Dendritic cell treated with granulocyte-macrophage colony-stimulating factor and Interleukin-4, amounts not matched to agents 40 ng/mL and 50 ng/mL, for 4 days (primary cell): ENCODE results near the gene TAOK3.
"Not testable (repeated sequence)": the region's sequence is repeated elsewhere in the genome, so short reads cannot be mapped to it uniquely, and the experiment has no call there.

ENCODE experiments used
- H3K27ac Mint-ChIP-seq: one replicate; pipeline ENCODE4 v1.8.0; 2022; ENCODE audit warnings: mild to moderate bottlenecking, mixed read lengths
- H3K27me3 Mint-ChIP-seq: one replicate; pipeline ENCODE4 v1.8.0; 2022; ENCODE audit warnings: mild to moderate bottlenecking, mixed read lengths
- H3K36me3 Mint-ChIP-seq: one replicate; pipeline ENCODE4 v1.8.0; 2022; ENCODE audit warnings: low read depth, mixed read lengths
- H3K4me1 Mint-ChIP-seq: one replicate; pipeline ENCODE4 v1.8.0; 2022; ENCODE audit warnings: low read depth, mixed read lengths
- H3K4me3 Mint-ChIP-seq: one replicate; pipeline ENCODE4 v1.8.0; 2022; ENCODE audit warnings: mild to moderate bottlenecking, moderate library complexity, mixed read lengths
- H3K9me3 Mint-ChIP-seq: one replicate; pipeline ENCODE4 v1.8.0; 2022; ENCODE audit warnings: mixed read lengths
- intact Hi-C: fragments of 100-400 bp; cut with micrococcal nuclease; formaldehyde crosslinking; loops from one replicate; pipeline ENCODE4 v1.15.0; 2022

TAOK3 gene

GRCh38 chr12:118318744-118319143 lies 54.0 kb downstream of the TAOK3 start:
- no peak overlapping the region for H3K27ac Mint-ChIP-seq
- H3K36me3 Mint-ChIP-seq, result peaks cover 20% of the 10 kb centered on the region
- intact Hi-C loops, result no loop called here
- H3K27me3 Mint-ChIP-seq, result no peaks in the 10 kb centered on the region
- H3K4me3 Mint-ChIP-seq, result no peak overlapping the region
- H3K9me3 Mint-ChIP-seq, result no peaks in the 10 kb centered on the region
- peaks cover 28% of the 10 kb centered on the region for H3K4me1 Mint-ChIP-seq

DNA sequence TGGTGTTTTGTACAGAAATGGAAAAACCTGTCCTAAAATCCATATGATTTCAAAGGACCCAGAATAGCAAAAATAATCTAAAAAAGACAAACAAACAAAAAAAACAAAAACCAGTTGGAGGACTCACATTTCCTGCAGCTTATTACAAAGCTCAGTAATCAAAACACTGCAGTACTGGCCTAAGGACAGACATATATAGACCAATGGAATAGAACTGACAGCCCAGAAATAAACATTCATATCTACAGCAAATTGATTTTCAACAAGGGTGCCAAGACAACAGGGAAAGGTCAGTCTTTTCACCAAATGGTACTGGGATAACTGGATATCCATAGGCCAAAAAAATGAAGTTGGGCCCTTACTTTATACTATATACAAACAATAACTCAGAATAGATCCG lies 55.0 kb downstream of the TAOK3 start:
- H3K4me3 Mint-ChIP-seq, result no peak overlapping the region

DNA sequence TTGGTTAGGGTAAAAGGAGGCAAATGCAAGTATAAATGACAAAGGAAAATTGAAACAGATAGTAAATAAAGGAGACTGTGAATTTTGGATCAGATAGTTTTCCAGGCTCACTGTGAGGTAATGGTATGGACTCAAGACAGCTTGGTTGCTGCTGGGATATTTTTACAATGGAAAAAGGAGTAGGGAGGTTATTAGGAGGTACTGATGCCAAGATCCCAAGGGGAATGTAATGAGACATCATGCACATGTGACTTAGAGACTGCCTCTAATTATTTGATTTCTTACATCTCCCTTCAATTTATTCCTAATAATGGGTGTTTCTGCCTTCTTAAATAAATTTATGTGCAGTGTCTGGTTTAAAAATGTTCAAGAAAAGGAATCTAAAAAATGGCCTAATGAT lies 56.9 kb downstream of the TAOK3 start:
- H3K36me3 Mint-ChIP-seq, result peaks cover 20% of the 10 kb centered on the region
- H3K4me1 Mint-ChIP-seq, result peaks cover 30% of the 10 kb centered on the region
- no peaks in the 10 kb centered on the region for H3K27me3 Mint-ChIP-seq
- no peaks in the 10 kb centered on the region for H3K9me3 Mint-ChIP-seq
- H3K4me3 Mint-ChIP-seq, result no peak overlapping the region
- no peak overlapping the region for H3K27ac Mint-ChIP-seq
- intact Hi-C loops, result no loop called here

More for the DNA sequence above, 55.0 kb downstream of the TAOK3 start:
- Mint-ChIP-seq H3K4me1 (peaks cover 30% of the 10 kb centered on the region), H3K9me3 (no peaks in the 10 kb centered on the region), H3K36me3 (peaks cover 20% of the 10 kb centered on the region), H3K27me3 (no peaks in the 10 kb centered on the region), H3K27ac (no peak overlapping the region)
- intact Hi-C loops, result no loop called here

- Mint-ChIP-seq H3K9me3 (no peaks in the 10 kb centered on the region), H3K36me3 (peaks cover 19% of the 10 kb centered on the region), H3K4me3 (no peak overlapping the region), H3K27me3 (no peaks in the 10 kb centered on the region), H3K4me1 (peaks cover 40% of the 10 kb centered on the region), H3K27ac (peak overlapping the region; percentile 18)
- intact Hi-C loops, result no loop called here
These were observed 60.1 kb downstream of the TAOK3 start for GRCh38 chr12:118312578-118312977.

GRCh38 chr12:118311666-118312065 lies 61.0 kb downstream of the TAOK3 start:
- H3K27ac Mint-ChIP-seq, result no peak overlapping the region
- no peaks in the 10 kb centered on the region for H3K27me3 Mint-ChIP-seq
- H3K4me1 Mint-ChIP-seq, result peaks cover 46% of the 10 kb centered on the region
- intact Hi-C loops, result no loop called here
- H3K36me3 Mint-ChIP-seq, result peaks cover 10% of the 10 kb centered on the region
- no peak overlapping the region for H3K4me3 Mint-ChIP-seq
- no peaks in the 10 kb centered on the region for H3K9me3 Mint-ChIP-seq

GRCh38 chr12:118310320-118310719 lies 62.4 kb downstream of the TAOK3 start:
- peaks cover 39% of the 10 kb centered on the region for H3K4me1 Mint-ChIP-seq
- no peaks in the 10 kb centered on the region for H3K27me3 Mint-ChIP-seq
- intact Hi-C loops, result no loop called here
- peaks cover 4% of the 10 kb centered on the region for H3K36me3 Mint-ChIP-seq
- no peak overlapping the region for H3K27ac Mint-ChIP-seq
- H3K9me3 Mint-ChIP-seq, result no peaks in the 10 kb centered on the region
- no peak overlapping the region for H3K4me3 Mint-ChIP-seq

DNA sequence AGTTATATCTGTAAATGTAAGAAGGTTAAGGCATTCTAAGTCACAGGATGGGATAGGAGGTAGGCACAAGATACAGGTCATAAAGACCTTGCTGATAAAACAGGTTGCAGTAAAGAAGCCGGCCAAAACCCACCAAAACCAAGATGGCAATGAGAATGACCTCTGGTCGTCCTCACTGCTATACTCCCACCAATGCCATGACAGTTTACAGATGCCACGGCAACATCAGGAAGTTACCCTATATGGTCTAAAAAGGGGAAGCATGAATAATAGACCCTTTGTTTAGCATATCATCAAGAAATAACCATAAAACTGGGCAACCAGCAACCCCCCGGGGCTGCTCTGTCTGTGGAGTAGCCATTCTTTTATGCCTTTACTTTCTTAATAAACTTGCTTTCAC lies 64.7 kb downstream of the TAOK3 start:
- not testable (repeated sequence) for H3K36me3 Mint-ChIP-seq, H3K27me3 Mint-ChIP-seq, H3K9me3 Mint-ChIP-seq, H3K4me3 Mint-ChIP-seq
- Mint-ChIP-seq H3K4me1 (peaks cover 37% of the 10 kb centered on the region), H3K27ac (peak overlapping the region; percentile 85)
- intact Hi-C loops, result loop anchor here (5.0 kb wide), 2 partner anchors 36 to 69 kb away; partner anchors contain the start of gene SUDS3

DNA sequence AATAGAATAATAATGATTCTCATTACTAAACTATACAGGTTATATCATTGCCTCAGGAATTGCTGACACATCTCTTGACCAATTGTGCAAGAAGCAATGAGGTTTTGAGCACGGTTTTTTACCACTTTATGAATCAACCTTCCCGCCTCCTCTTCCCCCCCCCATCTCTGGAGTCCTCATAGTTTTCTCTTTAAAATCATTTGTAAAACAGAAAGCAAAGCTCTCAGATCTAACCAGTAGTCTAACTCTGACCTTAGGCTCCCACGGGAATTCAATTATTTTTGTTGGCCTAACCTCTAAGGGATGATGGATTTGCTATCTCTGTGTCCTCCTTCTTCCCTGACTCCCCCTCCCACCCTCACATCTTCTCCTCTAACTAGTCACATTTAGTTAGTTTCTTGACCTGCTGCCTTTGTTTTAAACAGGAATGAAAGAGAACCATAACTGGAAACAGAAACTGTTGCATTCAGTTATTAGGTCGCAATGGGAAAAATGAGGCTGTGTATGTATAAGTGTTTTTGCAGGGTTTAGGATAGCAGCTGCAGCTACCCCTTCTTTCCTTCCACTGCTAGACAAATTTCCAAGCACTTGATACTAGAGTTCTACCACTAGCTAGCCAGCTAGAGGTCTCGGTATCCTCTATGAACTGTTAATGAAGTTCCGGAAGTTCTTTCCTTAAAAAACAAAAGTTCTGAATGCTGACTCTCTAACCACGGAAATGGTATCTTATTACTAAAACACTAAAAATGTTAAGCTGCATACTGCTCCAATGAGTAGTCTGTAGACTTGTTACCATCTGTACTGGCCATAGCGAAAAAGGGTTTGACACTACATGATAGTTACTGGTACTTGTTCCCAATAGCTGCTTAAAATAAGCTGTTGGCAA lies 65.4 kb downstream of the TAOK3 start:
- no peaks in the 10 kb centered on the region for H3K9me3 Mint-ChIP-seq
- peak overlapping the region; percentile 85 for H3K27ac Mint-ChIP-seq
- H3K4me1 Mint-ChIP-seq, result peaks cover 38% of the 10 kb centered on the region
- peak overlapping the region; percentile 56 for H3K4me3 Mint-ChIP-seq
- intact Hi-C loops, result loop anchor here (5.0 kb wide), 2 partner anchors 35 to 70 kb away; partner anchors contain the start of gene SUDS3
- no peaks in the 10 kb centered on the region for H3K36me3 Mint-ChIP-seq
- no peaks in the 10 kb centered on the region for H3K27me3 Mint-ChIP-seq

GRCh38 chr12:118304093-118304492 lies 68.6 kb downstream of the TAOK3 start:
- intact Hi-C loops, result no loop called here
- H3K27ac Mint-ChIP-seq, result no peak overlapping the region
- no peak overlapping the region for H3K4me3 Mint-ChIP-seq

GRCh38 chr12:118302053-118302452 lies 70.7 kb downstream of the TAOK3 start:
- Mint-ChIP-seq H3K9me3 (no peaks in the 10 kb centered on the region), H3K27me3 (no peaks in the 10 kb centered on the region), H3K27ac (no peak overlapping the region), H3K36me3 (no peaks in the 10 kb centered on the region), H3K4me3 (no peak overlapping the region), H3K4me1 (peaks cover 33% of the 10 kb centered on the region)
- intact Hi-C loops, result no loop called here

More at GRCh38 chr12:118304093-118304492, 68.6 kb downstream of the TAOK3 start:
- no peaks in the 10 kb centered on the region for H3K27me3 Mint-ChIP-seq
- no peaks in the 10 kb centered on the region for H3K9me3 Mint-ChIP-seq
- H3K4me1 Mint-ChIP-seq, result peaks cover 42% of the 10 kb centered on the region
- H3K36me3 Mint-ChIP-seq, result no peaks in the 10 kb centered on the region

- intact Hi-C loops, result no loop called here
- Mint-ChIP-seq H3K27ac (no peak overlapping the region), H3K36me3 (peaks cover 4% of the 10 kb centered on the region), H3K4me3 (no peak overlapping the region), H3K27me3 (no peaks in the 10 kb centered on the region), H3K9me3 (no peaks in the 10 kb centered on the region), H3K4me1 (peaks cover 32% of the 10 kb centered on the region)
These were observed 72.8 kb downstream of the TAOK3 start for GRCh38 chr12:118299791-118300460.

DNA sequence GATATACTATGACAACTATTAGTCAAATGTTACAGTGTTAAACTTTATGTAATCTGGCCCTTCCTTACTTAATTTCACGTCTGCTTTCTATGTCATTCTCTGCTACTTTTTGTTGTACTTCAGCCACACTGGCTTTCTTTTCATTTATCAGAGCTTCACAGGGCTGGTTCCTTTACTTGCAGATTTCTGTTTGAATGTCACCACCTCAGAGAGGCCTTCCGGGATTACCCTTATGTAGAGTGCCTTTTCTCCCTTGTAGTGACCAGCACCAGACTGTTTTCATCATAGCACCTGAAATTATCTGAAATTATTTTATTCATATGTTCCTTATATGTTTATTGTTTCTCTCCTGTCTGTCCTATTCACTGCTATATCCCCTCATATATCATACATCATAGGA lies 75.4 kb downstream of the TAOK3 start:
- no peak overlapping the region for H3K27ac Mint-ChIP-seq
- intact Hi-C loops, result no loop called here
- no peaks in the 10 kb centered on the region for H3K27me3 Mint-ChIP-seq

DNA sequence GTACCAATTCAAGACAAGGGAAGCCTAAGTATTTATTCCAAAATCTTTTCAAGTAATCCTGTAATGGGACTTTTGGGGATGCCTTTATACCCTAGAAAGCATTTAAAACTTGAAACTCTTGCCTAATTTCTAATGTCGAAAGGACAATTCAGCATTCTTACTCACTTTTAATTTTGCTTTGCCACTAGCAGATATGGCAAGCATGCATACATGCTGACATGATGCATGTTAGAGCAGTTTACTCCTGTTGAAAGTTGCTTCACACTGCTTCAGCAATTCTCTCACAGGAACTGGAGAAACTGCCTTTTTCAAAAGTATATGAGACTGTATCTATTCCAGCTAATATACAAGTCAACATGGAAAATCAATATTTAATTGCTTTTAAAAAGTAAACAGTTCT lies 79.9 kb downstream of the TAOK3 start:
- intact Hi-C loops, result no loop called here
- Mint-ChIP-seq H3K27me3 (no peaks in the 10 kb centered on the region), H3K36me3 (peaks cover 29% of the 10 kb centered on the region), H3K9me3 (no peaks in the 10 kb centered on the region), H3K4me3 (no peak overlapping the region), H3K27ac (no peak overlapping the region), H3K4me1 (peaks cover 7% of the 10 kb centered on the region)

More for the DNA sequence above, 75.4 kb downstream of the TAOK3 start:
- peaks cover 28% of the 10 kb centered on the region for H3K4me1 Mint-ChIP-seq
- no peaks in the 10 kb centered on the region for H3K9me3 Mint-ChIP-seq
- no peak overlapping the region for H3K4me3 Mint-ChIP-seq
- H3K36me3 Mint-ChIP-seq, result peaks cover 22% of the 10 kb centered on the region

GRCh38 chr12:118290130-118290529 lies 82.6 kb downstream of the TAOK3 start:
- intact Hi-C loops, result no loop called here
- peak overlapping the region; percentile 34 for H3K27ac Mint-ChIP-seq
- H3K9me3 Mint-ChIP-seq, result no peaks in the 10 kb centered on the region
- H3K4me1 Mint-ChIP-seq, result peaks cover 7% of the 10 kb centered on the region
- peaks cover 39% of the 10 kb centered on the region for H3K36me3 Mint-ChIP-seq
- no peaks in the 10 kb centered on the region for H3K27me3 Mint-ChIP-seq
- H3K4me3 Mint-ChIP-seq, result no peak overlapping the region
